Amniotic epithelial cell (primary cell): ENCODE measurements around the gene RGS7.
"Not testable (repeated sequence)": the region's sequence is repeated elsewhere in the genome, so short reads cannot be mapped to it uniquely, and the experiment has no call there.

ENCODE experiments used
- DNase-seq: peaks from one replicate; pipeline ENCODE4 v3.0.0-alpha.2; 2010; ENCODE audit warnings: low read depth

RGS7 gene

DNA sequence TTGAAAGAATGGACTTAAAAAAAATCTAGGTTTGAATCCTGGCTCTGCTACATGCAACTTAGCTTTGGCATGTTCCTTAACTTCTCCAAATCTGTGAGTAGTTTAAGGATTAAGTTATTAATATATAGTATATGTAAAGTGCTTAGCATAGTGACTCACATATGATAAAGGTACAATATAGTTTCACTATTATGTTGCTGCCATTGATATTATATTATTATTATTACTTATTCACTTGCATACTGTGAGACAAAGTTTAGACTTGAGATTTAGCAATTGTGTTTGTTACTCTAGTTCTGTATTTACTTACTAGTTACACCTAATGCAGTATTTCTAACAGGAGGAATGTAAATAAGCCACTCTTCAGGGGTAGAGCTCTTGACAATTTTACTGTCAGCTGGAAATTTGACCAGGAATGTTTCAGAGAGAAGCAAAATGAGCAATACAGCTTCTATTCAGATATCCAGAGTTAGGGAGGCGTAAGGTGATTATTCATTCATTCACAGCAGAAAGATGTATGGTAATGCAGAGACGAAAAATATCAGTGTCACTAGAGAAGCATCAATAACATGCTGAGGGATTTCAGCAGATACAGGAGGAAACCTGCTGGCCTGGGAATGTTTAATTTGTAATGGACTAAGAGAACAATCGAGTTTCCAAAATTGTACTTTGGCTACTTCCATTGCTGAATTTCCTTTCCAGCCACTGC lies 25.5 kb downstream of the RGS7 start:
- no peak for DNase-seq

DNA sequence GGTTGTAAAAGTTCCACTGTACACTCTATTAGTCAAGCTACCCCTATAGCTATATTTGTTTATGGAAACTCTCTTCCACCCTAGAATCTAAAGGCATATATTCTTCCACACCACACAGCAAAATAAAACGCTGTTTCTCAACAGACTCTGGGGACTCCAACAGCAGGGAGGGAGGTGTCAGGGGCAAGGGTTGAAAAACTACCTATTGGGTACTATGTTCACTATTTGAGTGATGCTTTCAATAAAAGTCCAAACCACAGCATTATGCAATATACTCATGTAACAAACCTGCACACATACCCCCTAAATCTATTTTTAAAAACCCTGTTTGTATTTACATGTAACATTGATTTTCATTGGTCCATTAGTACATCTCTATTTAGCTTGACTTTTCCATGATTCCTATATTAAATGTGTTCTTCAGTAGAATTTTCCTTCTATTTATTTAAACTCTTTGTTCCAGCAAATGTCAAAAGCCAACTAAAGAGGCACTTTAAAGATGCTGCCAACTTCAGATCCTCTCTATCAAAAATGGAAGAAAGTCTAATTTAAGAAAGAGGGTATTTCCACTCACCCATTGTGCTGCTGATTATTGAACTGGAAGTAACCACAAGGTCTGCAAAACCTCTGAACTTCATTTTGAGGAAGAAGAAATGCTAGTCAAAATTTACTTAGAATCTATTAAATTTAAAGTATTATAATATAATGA lies 26.2 kb downstream of the RGS7 start:
- DNase-seq = no peak

GRCh38 chr1:241325456-241325855 lies 31.5 kb downstream of the RGS7 start:
- no peak for DNase-seq

GRCh38 chr1:241323514-241324195 lies 33.4 kb downstream of the RGS7 start:
- peak; percentile 14 for DNase-seq

- DNase-seq = no peak
Measured at GRCh38 chr1:241317676-241318075, 39.3 kb downstream of the RGS7 start.

DNA sequence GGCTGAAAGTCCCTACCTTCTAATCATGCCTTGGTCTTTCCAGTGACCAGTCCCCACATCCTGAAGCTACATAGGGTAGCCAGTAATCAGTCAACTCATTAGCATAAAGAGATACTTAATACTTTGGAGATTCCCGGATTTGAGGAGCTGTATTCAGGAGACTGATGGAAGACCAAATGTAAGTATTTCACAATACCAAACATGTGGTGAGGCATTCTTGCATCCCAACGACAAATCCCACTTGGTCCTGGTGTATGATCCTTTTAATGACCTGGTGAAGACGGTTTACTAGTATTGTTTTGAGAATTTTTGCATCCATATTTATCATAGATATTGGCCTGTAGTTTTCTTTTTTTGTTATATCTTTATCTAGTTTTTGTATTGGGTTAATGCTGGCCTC lies 40.6 kb downstream of the RGS7 start:
- no peak for DNase-seq

- no peak for DNase-seq
Measured at GRCh38 chr1:241311056-241311746, 45.8 kb downstream of the RGS7 start.

GRCh38 chr1:241310451-241310850 lies 46.6 kb downstream of the RGS7 start:
- no peak for DNase-seq

- DNase-seq = no peak
Measured at GRCh38 chr1:241309651-241310050, 47.4 kb downstream of the RGS7 start.

DNA sequence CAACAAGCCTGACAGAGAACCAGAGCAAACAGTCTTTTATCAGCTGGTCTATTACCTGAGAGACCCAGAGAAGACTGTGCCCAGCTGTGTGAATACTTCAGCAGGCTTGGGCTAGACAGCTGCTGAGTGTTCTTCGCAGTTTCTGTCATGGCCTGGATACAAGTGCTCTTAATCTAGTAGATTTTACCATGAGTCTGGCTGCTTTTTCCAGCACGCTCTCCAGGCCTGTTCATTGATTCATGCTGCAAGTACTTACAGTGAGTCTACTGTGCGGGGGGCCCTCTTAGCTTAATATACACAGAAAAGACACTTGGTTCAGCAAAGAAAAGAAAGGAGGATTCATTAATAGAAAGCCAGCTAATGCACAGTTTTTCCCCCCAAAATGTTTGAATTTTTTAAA lies 48.5 kb downstream of the RGS7 start:
- no peak for DNase-seq

- no peak for DNase-seq
Measured at GRCh38 chr1:241308011-241308410, 49.0 kb downstream of the RGS7 start.

DNA sequence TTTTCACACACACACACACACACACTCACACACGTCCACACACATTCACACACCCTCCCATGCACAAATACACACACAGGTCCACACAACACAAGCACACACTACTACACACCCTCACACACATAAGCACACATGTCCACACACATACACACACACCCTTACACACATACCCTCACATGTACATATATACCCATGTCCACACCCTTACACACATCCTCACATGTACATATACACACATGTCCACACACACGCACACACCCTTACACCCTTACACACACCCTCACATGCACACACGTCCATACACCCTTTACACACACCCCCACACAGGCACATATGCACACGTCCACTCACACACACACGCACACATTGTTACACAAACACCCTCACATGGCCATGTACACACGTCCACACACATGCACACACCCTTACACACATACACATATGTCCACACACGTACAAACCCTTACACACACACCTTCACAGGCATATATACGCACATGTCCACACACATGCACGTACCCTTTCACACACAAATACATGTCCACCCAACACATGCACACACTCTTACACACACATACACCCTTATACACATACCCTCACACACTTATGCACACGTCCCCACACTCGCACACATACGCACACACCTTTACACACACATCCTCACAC lies 50.7 kb downstream of the RGS7 start:
- no peak for DNase-seq

GRCh38 chr1:241302024-241302423 lies 55.0 kb downstream of the RGS7 start:
- DNase-seq = not testable (repeated sequence)

GRCh38 chr1:241299347-241299746 lies 57.7 kb downstream of the RGS7 start:
- DNase-seq = no peak

- no peak for DNase-seq
Measured at GRCh38 chr1:241292973-241293372, 64.0 kb downstream of the RGS7 start.

- not testable (repeated sequence) for DNase-seq
Measured at GRCh38 chr1:241291548-241291947, 65.5 kb downstream of the RGS7 start.

- DNase-seq = no peak
Measured at GRCh38 chr1:241286486-241286885, 70.5 kb downstream of the RGS7 start.

DNA sequence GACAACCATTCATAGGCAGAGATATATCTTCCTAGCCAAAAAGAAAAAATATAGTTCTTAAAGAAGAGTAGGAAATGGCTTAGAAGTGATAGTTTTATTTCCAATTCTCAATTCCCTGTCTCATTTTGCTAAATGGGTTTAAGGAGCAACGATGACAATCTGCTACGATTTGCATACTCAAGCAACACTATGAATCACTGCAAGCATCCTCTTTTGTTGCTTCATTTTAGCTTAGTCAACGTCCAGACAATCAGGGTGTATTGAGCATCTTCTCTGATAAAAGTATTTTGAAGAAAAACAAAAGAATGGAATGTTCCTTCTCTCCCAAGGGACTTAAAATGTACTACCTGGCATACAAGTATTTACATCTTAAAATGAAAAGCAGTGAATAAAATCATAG lies 80.6 kb downstream of the RGS7 start:
- no peak for DNase-seq

DNA sequence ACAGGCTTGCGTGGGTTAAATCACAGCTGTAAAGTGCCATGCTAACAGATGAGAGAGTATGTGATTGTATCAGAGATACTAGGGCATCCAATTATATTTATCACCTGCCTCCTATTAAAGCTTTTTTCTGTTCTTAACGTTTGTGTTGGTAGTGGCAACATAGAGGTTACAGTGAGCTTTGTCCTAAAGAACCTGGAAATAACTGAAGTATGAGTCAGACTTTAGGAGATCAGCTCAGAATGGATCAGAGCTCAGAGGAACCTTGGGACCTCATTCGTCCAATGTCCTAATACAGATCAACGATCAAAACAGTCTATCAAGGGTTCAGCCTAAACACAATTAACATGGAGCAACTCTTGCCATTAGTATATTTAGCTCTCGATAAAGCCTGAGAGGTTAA lies 81.0 kb downstream of the RGS7 start:
- no peak for DNase-seq

GRCh38 chr1:241275226-241275625 lies 81.8 kb downstream of the RGS7 start:
- no peak for DNase-seq

DNA sequence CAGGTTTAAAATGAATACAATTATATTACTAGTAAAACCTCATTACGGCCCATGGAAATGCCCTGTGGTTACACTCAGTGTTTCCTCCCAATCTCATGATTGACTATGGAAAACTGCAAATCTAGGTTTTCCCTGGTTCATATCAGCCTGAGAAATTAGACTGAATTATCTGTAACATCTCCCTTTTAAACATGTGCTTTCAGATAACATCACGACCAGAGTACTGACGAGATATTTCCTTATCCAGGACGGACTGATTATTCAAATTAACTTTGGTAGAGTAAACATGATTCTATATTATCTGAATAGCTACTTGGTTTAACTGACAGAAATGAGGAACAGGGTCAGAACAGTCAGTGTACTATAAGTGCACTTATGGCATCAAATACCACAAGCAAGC lies 82.3 kb downstream of the RGS7 start:
- no peak for DNase-seq

DNA sequence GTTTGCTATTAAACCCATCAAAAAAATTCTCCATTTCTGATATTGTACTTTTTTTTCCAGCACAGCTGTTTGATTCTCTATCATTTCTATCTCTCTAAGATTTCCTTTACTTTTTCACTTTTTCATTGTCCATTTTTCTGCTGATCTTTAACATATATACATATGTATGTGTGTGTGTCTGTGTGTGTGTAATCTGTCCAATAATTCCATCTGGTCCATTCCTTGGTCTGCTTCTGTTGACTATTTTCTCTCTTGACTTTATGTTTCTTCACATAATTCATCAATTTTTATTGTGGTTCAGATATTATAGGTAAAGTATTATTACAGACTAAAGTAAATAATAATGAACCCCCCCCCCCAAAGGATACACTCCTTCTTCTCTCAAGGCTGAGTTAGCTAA lies 84.2 kb downstream of the RGS7 start:
- DNase-seq = no peak
